Measurements from ENCODE around the gene PGD.

Gene PGD

DNA sequence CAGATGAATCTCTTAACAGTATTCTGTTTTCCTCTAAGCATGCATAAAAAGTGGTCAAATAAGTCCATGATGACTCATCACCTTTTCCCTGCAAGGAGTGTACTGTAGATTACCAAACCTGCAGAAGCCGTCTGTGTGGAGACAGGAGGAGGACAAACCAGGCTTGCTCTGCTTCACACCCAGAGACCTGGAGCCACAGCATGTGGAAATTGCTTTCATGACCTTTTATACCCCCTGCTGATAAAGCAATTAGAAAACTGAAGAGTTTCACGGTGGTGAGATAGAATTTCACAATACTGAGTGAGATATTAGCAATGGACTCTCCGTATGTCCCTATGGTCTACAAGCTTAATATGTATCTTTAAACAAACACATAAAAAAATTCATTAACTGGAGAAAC, 60.3 kb downstream of the PGD start:
- H3K4me3 ChIP-seq (ENCODE audit: control insufficient read depth in 1 of 7, extremely low read depth in 1 of 7, insufficient read depth in 4 of 7, low read depth in 2 of 7, low read length in 6 of 7): no peak overlapping the region
- H3K27ac ChIP-seq (ENCODE audit: insufficient read depth in 1 of 2, low read depth in 1 of 2, low read length in 2 of 2, poor library complexity in 1 of 2, severe bottlenecking in 2 of 2): peak overlapping the region in 1 of 2 experiments; percentile 56
- peaks cover 8 to 34% (median 25%) of the 10 kb centered on the region in 4 experiments for H3K36me3 ChIP-seq (ENCODE audit: control insufficient read depth in 4 of 4, insufficient read depth in 4 of 4, low read length in 3 of 4)
- no peaks in the 10 kb centered on the region for H3K9me3 ChIP-seq (ENCODE audit: control extremely low read depth in 1 of 5, control insufficient read depth in 4 of 5, insufficient read depth in 2 of 5, low read depth in 1 of 5, low read length in 4 of 5)
- peaks cover 0 to 3% (median 0%) of the 10 kb centered on the region in 4 experiments for H3K4me1 ChIP-seq (ENCODE audit: control extremely low read depth in 1 of 4, control insufficient read depth in 4 of 4, insufficient read depth in 4 of 4, low read length in 3 of 4)
- no peaks in the 10 kb centered on the region for H3K27me3 ChIP-seq (replicated peaks in 2 of 5; ENCODE audit: control insufficient read depth in 4 of 5, insufficient read depth in 5 of 5, low read length in 4 of 5)
- WGBS (ENCODE audit: insufficient coverage): 83% methylated on average over 1 of the region's 3 CpGs
- POLR2A ChIA-PET: no interaction called here
- peak in 2 of 3 donors; percentile 35 to 62 for DNase-seq
- CTCF ChIA-PET: interaction anchor here (1.3 kb wide), 1 partner anchor 35 kb away, joined by 6 read pairs; no protein-coding TSS in a partner anchor

DNA sequence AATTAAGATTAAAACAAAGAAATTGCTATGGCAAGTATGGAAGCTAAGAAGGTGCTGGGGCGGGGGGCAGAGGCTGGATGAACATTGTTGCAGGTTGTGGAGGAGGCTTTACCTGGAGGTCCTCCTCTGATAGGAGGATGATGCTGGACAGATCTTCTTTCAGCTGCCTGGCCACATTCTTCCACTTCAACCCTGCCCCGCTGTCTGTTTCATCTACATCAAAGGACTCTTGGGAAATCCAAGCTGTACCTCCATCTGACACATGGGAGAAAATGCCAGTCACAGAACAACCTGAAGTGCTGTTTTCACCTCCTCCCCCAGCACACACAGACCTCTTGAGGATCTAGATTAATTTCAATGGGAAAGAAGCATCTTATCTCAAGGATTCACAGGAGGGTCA, 68.2 kb downstream of the PGD start:
- WGBS (ENCODE audit: insufficient coverage): 100% methylated on average over 1 of the region's 2 CpGs
- Histone ChIP-seq H3K36me3 (ENCODE audit: control insufficient read depth in 4 of 4, insufficient read depth in 4 of 4, low read length in 3 of 4) (peaks cover 10 to 51% (median 37%) of the 10 kb centered on the region in 4 experiments), H3K4me3 (ENCODE audit: control insufficient read depth in 1 of 7, extremely low read depth in 1 of 7, insufficient read depth in 4 of 7, low read depth in 2 of 7, low read length in 6 of 7) (no peak overlapping the region), H3K27ac (ENCODE audit: insufficient read depth in 1 of 2, low read depth in 1 of 2, low read length in 2 of 2, poor library complexity in 1 of 2, severe bottlenecking in 2 of 2) (no peak overlapping the region), H3K4me1 (ENCODE audit: control extremely low read depth in 1 of 4, control insufficient read depth in 4 of 4, insufficient read depth in 4 of 4, low read length in 3 of 4) (peaks cover 0 to 15% (median 8%) of the 10 kb centered on the region in 4 experiments), H3K27me3 (replicated peaks in 2 of 5; ENCODE audit: control insufficient read depth in 4 of 5, insufficient read depth in 5 of 5, low read length in 4 of 5) (no peaks in the 10 kb centered on the region), H3K9me3 (ENCODE audit: control extremely low read depth in 1 of 5, control insufficient read depth in 4 of 5, insufficient read depth in 2 of 5, low read depth in 1 of 5, low read length in 4 of 5) (no peaks in the 10 kb centered on the region)
- ChIA-PET CTCF (no interaction called here), POLR2A (no interaction called here)
- DNase-seq: no peak

DNA sequence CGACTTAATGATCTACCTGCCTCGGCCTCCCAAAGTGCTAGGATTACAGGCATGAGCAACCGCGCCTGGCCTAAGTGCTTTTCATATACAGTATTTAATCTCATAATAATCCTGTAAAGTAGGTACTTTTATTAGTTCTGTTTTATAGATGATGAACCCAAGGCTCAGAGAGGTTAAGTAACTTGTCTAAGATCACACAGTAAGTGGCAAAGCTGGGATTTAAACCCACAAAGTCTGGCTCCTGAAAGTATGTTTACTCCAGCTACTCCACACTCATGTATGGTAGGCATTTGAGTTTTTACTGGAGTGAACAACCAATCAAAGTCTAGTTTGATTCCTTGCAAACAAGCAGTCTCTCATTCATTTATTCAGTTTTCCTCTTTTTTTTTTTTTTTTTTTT, 71.2 kb downstream of the PGD start:
- H3K27ac ChIP-seq (ENCODE audit: insufficient read depth in 1 of 2, low read depth in 1 of 2, low read length in 2 of 2, poor library complexity in 1 of 2, severe bottlenecking in 2 of 2): no peak overlapping the region
- peaks cover 6 to 29% (median 19%) of the 10 kb centered on the region in 4 experiments for H3K36me3 ChIP-seq (ENCODE audit: control insufficient read depth in 4 of 4, insufficient read depth in 4 of 4, low read length in 3 of 4)
- POLR2A ChIA-PET: no interaction called here
- DNase-seq: no peak
- H3K9me3 ChIP-seq (ENCODE audit: control extremely low read depth in 1 of 5, control insufficient read depth in 4 of 5, insufficient read depth in 2 of 5, low read depth in 1 of 5, low read length in 4 of 5): no peaks in the 10 kb centered on the region
- peaks cover 4 to 27% (median 18%) of the 10 kb centered on the region in 4 experiments for H3K4me1 ChIP-seq (ENCODE audit: control extremely low read depth in 1 of 4, control insufficient read depth in 4 of 4, insufficient read depth in 4 of 4, low read length in 3 of 4)
- 100% methylated on average over 1 of the region's 4 CpGs for WGBS (ENCODE audit: insufficient coverage)
- H3K27me3 ChIP-seq (replicated peaks in 2 of 5; ENCODE audit: control insufficient read depth in 4 of 5, insufficient read depth in 5 of 5, low read length in 4 of 5): no peaks in the 10 kb centered on the region
- CTCF ChIA-PET: no interaction called here
- H3K4me3 ChIP-seq (ENCODE audit: control insufficient read depth in 1 of 7, extremely low read depth in 1 of 7, insufficient read depth in 4 of 7, low read depth in 2 of 7, low read length in 6 of 7): no peak overlapping the region

Measured in common myeloid progenitor, CD34-positive (primary cell).